Measurements from ENCODE around the gene CCND1. TPM values are rescaled to one million over a fixed set of nuclear protein-coding genes. Genes with fewer than 3 reads are reported as not detected.

CCND1 gene
- total and polyA plus RNA-seq, 2 donors, result 7.3 to 33.3 TPM

DNA sequence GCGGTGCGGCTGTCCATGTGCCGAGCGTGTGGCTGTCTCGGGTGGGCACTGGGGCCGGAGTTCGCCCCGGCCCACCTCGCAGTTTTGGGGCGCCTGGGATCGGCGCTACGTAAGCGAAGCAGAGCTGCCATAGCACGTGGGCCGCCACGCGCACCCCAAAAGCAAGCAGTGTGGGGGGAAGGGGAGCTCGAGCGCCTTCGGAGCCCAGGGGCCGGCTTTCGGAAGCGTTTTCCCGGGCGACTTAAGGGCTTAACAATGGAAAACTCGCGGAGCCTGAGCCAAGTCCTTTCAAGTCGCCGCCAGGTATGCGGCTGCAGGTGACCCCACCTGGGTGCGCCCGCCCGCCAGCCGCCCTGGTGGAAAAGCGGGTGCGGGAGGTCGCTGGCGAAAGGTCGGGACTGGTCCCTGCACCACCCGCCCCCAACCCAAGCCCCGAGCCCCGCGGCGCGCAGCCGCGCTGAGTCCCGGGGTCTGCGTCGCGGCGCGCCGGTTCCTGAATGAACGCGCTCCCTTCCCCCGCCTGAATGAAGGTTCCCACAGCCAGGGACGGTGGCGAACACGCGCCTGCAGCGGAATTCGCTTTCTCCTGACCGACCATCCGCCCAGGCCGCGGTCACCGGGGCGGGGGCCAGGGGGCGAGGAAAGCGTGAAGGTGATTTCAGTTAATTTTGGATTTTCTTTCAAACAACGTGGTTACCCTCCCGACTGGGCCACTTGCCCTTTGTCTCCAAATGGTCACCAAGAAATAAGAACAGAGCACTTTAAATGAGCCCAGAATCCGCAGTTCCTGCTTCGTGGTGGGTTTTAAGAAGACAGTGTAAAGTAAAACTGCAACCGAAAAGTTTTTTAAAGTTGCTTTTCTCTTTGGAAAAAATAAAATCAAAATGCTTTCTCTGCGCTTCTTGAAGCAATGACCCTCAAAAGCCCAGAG lies 2.8 kb upstream of the CCND1 start:
- peaks cover 73 to 98% of the 10 kb centered on the region in 2 donors for H3K27me3 ChIP-seq (ENCODE audit: control insufficient read depth in 2 of 2, insufficient read depth in 1 of 2, low read length in 1 of 2)
- peaks cover 0 to 24% of the 10 kb centered on the region in 2 donors for H3K4me1 ChIP-seq (ENCODE audit: control insufficient read depth in 2 of 2, insufficient read depth in 2 of 2, low read length in 2 of 2)
- H3K36me3 ChIP-seq (ENCODE audit: control insufficient read depth in 2 of 2, insufficient read depth in 2 of 2, low read length in 1 of 2), result no peaks in the 10 kb centered on the region
- peaks cover 0 to 5% of the 10 kb centered on the region in 2 donors for H3K9me3 ChIP-seq (ENCODE audit: control insufficient read depth in 2 of 2, insufficient read depth in 1 of 2, low read length in 1 of 2)
- 3% methylated on average over 78 of the region's 78 CpGs for WGBS
- DNase-seq (ENCODE audit: low read depth in 6 of 9, low spot score in 9 of 9), result peak in 1 of 9 donors; percentile 28
- H3K4me3 ChIP-seq (ENCODE audit: low read length in 2 of 2), result no peak overlapping the region
- peak overlapping the region in 1 of 2 donors; percentile 10 for H3K27ac ChIP-seq (ENCODE audit: low read depth in 1 of 2, low read length in 1 of 2)

DNA sequence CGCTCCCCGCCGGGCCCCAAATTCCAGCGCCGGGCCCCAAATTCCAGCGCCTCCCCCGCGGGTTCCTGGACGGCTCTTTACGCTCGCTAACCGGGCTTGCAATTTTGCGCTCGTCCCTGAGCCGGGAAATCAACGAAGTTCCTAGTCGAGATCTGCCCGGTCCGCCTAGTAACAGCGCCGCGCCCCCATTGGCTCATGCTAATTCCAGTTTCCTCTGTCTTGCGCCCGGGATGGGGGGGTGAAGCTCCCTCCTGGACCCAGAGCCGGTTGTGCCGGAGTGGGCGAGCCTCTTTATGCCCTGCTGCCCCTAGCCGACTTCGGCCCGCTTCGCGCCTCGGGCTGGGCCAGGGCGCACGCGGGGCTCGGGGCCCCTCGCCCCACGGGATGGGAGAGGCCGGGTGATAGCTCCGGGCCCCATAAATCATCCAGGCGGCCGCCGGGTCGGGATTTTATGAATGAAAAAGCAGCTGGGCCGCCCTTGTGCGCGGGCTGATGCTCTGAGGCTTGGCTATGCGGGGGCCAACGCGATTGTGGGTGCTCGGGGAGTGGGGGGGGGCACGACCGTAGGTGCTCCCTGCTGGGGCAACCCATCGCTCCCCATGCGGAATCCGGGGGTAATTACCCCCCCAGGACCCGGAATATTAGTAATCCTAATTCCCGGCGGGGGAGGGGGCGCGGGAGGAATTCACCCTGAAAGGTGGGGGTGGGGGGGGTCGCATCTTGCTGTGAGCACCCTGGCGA lies 1.8 kb upstream of the CCND1 start:
- no peak overlapping the region for H3K4me3 ChIP-seq (ENCODE audit: low read length in 2 of 2)
- peaks cover 0 to 28% of the 10 kb centered on the region in 2 donors for H3K4me1 ChIP-seq (ENCODE audit: control insufficient read depth in 2 of 2, insufficient read depth in 2 of 2, low read length in 2 of 2)
- no peaks in the 10 kb centered on the region for H3K36me3 ChIP-seq (ENCODE audit: control insufficient read depth in 2 of 2, insufficient read depth in 2 of 2, low read length in 1 of 2)
- H3K27ac ChIP-seq (ENCODE audit: low read depth in 1 of 2, low read length in 1 of 2), result no peak overlapping the region
- H3K9me3 ChIP-seq (ENCODE audit: control insufficient read depth in 2 of 2, insufficient read depth in 1 of 2, low read length in 1 of 2), result peaks cover 0 to 5% of the 10 kb centered on the region in 2 donors
- DNase-seq (ENCODE audit: low read depth in 6 of 9, low spot score in 9 of 9), result peak in 2 of 9 donors; percentile 26 to 60
- WGBS, result 2% methylated on average over 64 of the region's 64 CpGs
- H3K27me3 ChIP-seq (ENCODE audit: control insufficient read depth in 2 of 2, insufficient read depth in 1 of 2, low read length in 1 of 2), result peaks cover 78 to 99% of the 10 kb centered on the region in 2 donors

DNA sequence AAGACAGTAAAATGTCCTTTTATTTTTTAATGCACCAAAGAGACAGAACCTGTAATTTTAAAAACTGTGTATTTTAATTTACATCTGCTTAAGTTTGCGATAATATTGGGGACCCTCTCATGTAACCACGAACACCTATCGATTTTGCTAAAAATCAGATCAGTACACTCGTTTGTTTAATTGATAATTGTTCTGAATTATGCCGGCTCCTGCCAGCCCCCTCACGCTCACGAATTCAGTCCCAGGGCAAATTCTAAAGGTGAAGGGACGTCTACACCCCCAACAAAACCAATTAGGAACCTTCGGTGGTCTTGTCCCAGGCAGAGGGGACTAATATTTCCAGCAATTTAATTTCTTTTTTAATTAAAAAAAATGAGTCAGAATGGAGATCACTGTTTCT lies 1.1 kb upstream of the CCND1 start:
- no peak for DNase-seq (ENCODE audit: low read depth in 6 of 9, low spot score in 9 of 9)
- Histone ChIP-seq H3K36me3 (ENCODE audit: control insufficient read depth in 2 of 2, insufficient read depth in 2 of 2, low read length in 1 of 2) (no peaks in the 10 kb centered on the region), H3K27me3 (ENCODE audit: control insufficient read depth in 2 of 2, insufficient read depth in 1 of 2, low read length in 1 of 2) (peaks cover 80 to 97% of the 10 kb centered on the region in 2 donors), H3K9me3 (ENCODE audit: control insufficient read depth in 2 of 2, insufficient read depth in 1 of 2, low read length in 1 of 2) (peaks cover 0 to 5% of the 10 kb centered on the region in 2 donors), H3K4me1 (ENCODE audit: control insufficient read depth in 2 of 2, insufficient read depth in 2 of 2, low read length in 2 of 2) (peaks cover 0 to 28% of the 10 kb centered on the region in 2 donors), H3K4me3 (ENCODE audit: low read length in 2 of 2) (no peak overlapping the region), H3K27ac (ENCODE audit: low read depth in 1 of 2, low read length in 1 of 2) (no peak overlapping the region)
- WGBS, result 5% methylated on average over 9 of the region's 9 CpGs

DNA sequence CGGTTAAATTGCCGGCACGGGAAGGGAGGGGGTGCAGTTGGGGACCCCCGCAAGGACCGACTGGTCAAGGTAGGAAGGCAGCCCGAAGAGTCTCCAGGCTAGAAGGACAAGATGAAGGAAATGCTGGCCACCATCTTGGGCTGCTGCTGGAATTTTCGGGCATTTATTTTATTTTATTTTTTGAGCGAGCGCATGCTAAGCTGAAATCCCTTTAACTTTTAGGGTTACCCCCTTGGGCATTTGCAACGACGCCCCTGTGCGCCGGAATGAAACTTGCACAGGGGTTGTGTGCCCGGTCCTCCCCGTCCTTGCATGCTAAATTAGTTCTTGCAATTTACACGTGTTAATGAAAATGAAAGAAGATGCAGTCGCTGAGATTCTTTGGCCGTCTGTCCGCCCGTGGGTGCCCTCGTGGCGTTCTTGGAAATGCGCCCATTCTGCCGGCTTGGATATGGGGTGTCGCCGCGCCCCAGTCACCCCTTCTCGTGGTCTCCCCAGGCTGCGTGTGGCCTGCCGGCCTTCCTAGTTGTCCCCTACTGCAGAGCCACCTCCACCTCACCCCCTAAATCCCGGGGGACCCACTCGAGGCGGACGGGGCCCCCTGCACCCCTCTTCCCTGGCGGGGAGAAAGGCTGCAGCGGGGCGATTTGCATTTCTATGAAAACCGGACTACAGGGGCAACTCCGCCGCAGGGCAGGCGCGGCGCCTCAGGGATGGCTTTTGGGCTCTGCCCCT lies 529 bp upstream of the CCND1 start:
- 2% methylated on average over 43 of the region's 43 CpGs for WGBS
- Histone ChIP-seq H3K36me3 (ENCODE audit: control insufficient read depth in 2 of 2, insufficient read depth in 2 of 2, low read length in 1 of 2) (no peaks in the 10 kb centered on the region), H3K4me1 (ENCODE audit: control insufficient read depth in 2 of 2, insufficient read depth in 2 of 2, low read length in 2 of 2) (peaks cover 0 to 30% of the 10 kb centered on the region in 2 donors), H3K27me3 (ENCODE audit: control insufficient read depth in 2 of 2, insufficient read depth in 1 of 2, low read length in 1 of 2) (peaks cover 79 to 92% of the 10 kb centered on the region in 2 donors), H3K9me3 (ENCODE audit: control insufficient read depth in 2 of 2, insufficient read depth in 1 of 2, low read length in 1 of 2) (peaks cover 0 to 5% of the 10 kb centered on the region in 2 donors), H3K4me3 (ENCODE audit: low read length in 2 of 2) (peak overlapping the region; percentile 34 to 70), H3K27ac (ENCODE audit: low read depth in 1 of 2, low read length in 1 of 2) (peak overlapping the region in 1 of 2 donors; percentile 43)
- no peak for DNase-seq (ENCODE audit: low read depth in 6 of 9, low spot score in 9 of 9)

DNA sequence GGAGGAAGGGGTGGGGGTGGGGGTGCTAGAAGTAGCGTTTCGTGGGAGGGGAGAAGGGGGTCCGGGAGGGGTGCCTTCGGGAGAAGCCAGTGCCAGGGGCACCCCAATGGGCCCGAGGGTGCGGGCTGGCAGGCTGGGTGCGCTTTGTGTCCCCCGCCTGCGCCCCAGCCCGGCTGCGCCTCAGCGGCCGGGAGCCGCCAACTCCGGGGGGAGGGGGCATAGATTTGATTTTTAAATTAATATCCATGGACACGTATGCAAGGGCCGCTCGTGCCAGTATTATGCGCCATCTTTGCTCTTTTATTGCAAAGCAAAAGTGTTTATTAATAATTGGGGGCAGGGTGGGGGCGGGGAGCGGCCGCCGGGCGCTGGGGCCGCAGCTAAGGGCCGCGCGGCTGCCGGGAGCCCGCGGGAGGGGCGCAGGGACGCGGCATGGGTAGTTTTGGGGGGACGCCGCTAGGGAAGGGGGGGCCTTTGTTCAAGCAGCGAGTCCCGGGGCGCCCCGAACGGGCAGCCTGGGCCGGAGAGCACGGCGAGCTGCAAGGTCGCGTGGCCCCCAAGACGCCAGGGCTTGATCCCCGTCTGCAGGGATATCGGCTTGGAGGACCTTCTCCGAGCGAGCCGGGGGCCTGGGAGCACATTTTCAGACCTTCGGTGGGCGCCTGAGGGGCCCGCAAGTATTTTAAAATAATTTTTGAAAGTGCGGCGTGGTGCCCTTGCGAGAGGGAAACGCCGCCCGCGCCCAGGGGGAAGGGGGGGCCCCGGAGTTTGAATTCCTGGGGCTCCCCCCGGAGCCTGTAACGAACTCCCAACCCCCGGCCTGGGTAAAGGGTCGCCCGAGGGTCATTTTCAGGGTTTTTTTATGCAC lies 959 bp downstream of the CCND1 start:
- Histone ChIP-seq H3K27me3 (ENCODE audit: control insufficient read depth in 2 of 2, insufficient read depth in 1 of 2, low read length in 1 of 2) (peaks cover 65 to 78% of the 10 kb centered on the region in 2 donors), H3K4me3 (ENCODE audit: low read length in 2 of 2) (peak overlapping the region; percentile 42 to 70), H3K36me3 (ENCODE audit: control insufficient read depth in 2 of 2, insufficient read depth in 2 of 2, low read length in 1 of 2) (no peaks in the 10 kb centered on the region), H3K4me1 (ENCODE audit: control insufficient read depth in 2 of 2, insufficient read depth in 2 of 2, low read length in 2 of 2) (peaks cover 0 to 30% of the 10 kb centered on the region in 2 donors), H3K9me3 (ENCODE audit: control insufficient read depth in 2 of 2, insufficient read depth in 1 of 2, low read length in 1 of 2) (peaks cover 0 to 5% of the 10 kb centered on the region in 2 donors), H3K27ac (ENCODE audit: low read depth in 1 of 2, low read length in 1 of 2) (peak overlapping the region in 1 of 2 donors; percentile 37)
- WGBS, result 2% methylated on average over 68 of the region's 68 CpGs
- no peak for DNase-seq (ENCODE audit: low read depth in 6 of 9, low spot score in 9 of 9)

DNA sequence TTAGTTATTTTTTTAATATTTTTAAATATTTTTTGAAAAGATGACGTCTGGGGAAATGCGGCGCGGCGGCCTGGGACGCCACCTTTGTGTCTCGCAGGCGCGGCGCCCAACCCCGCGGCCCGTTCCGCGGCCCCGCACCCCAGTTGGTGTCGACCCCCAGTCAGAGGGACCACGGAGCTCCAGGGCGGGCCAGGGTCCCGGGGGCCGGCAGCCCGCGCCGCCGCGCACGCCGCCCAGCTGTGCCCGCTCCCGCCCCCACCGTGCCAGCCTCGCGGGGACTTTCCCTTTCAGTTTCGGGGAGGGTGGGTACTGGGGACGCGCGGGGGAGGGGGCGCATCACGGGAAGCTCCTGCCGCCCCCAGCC lies 1.6 kb downstream of the CCND1 start:
- WGBS, result 1% methylated on average over 40 of the region's 40 CpGs
- Histone ChIP-seq H3K4me3 (ENCODE audit: low read length in 2 of 2) (peak overlapping the region; percentile 42 to 70), H3K4me1 (ENCODE audit: control insufficient read depth in 2 of 2, insufficient read depth in 2 of 2, low read length in 2 of 2) (peaks cover 0 to 26% of the 10 kb centered on the region in 2 donors), H3K27me3 (ENCODE audit: control insufficient read depth in 2 of 2, insufficient read depth in 1 of 2, low read length in 1 of 2) (peaks cover 59 to 72% of the 10 kb centered on the region in 2 donors), H3K27ac (ENCODE audit: low read depth in 1 of 2, low read length in 1 of 2) (peak overlapping the region in 1 of 2 donors; percentile 55), H3K9me3 (ENCODE audit: control insufficient read depth in 2 of 2, insufficient read depth in 1 of 2, low read length in 1 of 2) (peaks cover 0 to 5% of the 10 kb centered on the region in 2 donors), H3K36me3 (ENCODE audit: control insufficient read depth in 2 of 2, insufficient read depth in 2 of 2, low read length in 1 of 2) (no peaks in the 10 kb centered on the region)
- DNase-seq (ENCODE audit: low read depth in 6 of 9, low spot score in 9 of 9), result peak in 1 of 9 donors; percentile 40

DNA sequence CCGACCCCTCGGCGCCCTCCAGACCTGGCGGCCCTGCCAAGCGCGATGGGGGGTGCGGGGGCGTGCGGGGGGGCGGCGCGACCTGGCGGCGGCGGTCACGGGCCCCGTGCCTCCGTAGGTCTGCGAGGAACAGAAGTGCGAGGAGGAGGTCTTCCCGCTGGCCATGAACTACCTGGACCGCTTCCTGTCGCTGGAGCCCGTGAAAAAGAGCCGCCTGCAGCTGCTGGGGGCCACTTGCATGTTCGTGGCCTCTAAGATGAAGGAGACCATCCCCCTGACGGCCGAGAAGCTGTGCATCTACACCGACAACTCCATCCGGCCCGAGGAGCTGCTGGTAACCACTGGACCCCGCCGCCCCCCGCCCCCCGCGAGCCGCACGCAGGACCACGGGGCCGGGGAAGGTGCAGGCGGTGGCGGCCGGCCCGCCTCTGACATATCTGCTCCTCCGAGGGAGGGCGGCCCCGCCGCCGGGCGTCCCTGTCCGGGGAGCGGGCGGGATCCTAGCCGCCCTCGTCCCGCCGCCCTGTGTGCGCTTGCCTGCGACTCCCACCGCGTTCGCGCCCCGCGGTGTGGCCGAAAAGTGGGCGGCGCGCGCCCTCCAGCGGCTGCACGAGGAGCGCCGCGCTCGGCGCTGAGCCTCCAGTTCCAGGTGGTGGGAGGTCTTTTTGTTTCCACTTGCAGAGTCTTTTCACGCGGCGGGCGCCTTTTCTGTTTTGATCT lies 2.1 kb downstream of the CCND1 start:
- Histone ChIP-seq H3K4me3 (ENCODE audit: low read length in 2 of 2) (peak overlapping the region; percentile 36 to 70), H3K27ac (ENCODE audit: low read depth in 1 of 2, low read length in 1 of 2) (peak overlapping the region in 1 of 2 donors; percentile 55), H3K4me1 (ENCODE audit: control insufficient read depth in 2 of 2, insufficient read depth in 2 of 2, low read length in 2 of 2) (peaks cover 0 to 20% of the 10 kb centered on the region in 2 donors), H3K27me3 (ENCODE audit: control insufficient read depth in 2 of 2, insufficient read depth in 1 of 2, low read length in 1 of 2) (peaks cover 53 to 70% of the 10 kb centered on the region in 2 donors), H3K9me3 (ENCODE audit: control insufficient read depth in 2 of 2, insufficient read depth in 1 of 2, low read length in 1 of 2) (peaks cover 0 to 5% of the 10 kb centered on the region in 2 donors), H3K36me3 (ENCODE audit: control insufficient read depth in 2 of 2, insufficient read depth in 2 of 2, low read length in 1 of 2) (no peaks in the 10 kb centered on the region)
- peak in 8 of 9 donors; percentile 54 to 86 (median 74) for DNase-seq (ENCODE audit: low read depth in 6 of 9, low spot score in 9 of 9)
- under 1% methylated on average over 81 of the region's 81 CpGs for WGBS
